ENCODE data around the gene JAGN1. TPM values are rescaled to one million over a fixed set of nuclear protein-coding genes. Genes with fewer than 3 reads are reported as not detected.
"Not testable (repeated sequence)": the region's sequence is repeated elsewhere in the genome, so short reads cannot be mapped to it uniquely, and the experiment has no call there.

Gene JAGN1
- total RNA-seq, 6 experiments from 2014 or later: 23.9 to 28.7 (median 26.5) TPM

DNA sequence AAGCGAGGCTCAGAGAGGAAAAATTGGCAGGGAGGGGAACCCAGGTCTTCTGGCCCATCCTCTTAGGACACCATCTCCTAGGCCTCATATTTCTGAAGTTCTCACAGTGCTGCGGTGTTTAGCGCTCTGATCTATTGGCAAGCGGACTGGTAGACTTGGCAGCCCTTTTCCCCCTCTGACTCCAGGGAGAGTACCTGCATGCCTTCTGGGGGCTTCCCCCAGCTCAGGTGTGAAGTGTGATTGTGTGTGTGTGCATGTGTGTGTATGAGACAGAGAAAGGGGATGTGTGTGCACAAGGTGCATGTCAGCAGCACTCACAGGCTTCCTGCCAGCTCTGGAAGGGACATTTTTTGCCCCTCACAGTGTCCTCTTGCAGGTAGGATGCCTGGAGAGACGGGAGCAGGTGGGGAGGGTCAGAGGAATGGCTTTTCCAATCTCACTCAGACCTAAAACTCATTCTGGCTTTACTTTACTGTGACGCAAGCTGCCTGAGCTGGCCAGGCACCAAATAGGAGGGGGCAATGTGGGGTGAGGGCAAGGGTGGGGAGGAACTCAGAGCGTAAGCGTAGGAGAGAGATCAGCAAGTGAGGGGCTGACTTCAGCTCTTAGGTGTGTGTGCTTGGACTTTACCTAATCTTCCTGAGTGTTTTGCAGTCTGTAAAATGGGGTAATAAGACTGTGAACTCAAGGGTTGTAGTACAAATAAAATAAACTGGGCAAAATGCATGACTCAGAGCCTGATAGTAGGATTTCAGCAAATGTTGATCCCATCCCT is 8.2 kb downstream of the JAGN1 start:
- DNase-seq: no peak
- no peaks in the 10 kb centered on the region; the same call in 1 of the 2 replicates for H3K27me3 Mint-ChIP-seq (ENCODE audit: insufficient read depth)
- H3K4me1 Mint-ChIP-seq (ENCODE audit: low read depth): peaks cover 64% of the 10 kb centered on the region
- TF ChIP-seq, protein P1, sequence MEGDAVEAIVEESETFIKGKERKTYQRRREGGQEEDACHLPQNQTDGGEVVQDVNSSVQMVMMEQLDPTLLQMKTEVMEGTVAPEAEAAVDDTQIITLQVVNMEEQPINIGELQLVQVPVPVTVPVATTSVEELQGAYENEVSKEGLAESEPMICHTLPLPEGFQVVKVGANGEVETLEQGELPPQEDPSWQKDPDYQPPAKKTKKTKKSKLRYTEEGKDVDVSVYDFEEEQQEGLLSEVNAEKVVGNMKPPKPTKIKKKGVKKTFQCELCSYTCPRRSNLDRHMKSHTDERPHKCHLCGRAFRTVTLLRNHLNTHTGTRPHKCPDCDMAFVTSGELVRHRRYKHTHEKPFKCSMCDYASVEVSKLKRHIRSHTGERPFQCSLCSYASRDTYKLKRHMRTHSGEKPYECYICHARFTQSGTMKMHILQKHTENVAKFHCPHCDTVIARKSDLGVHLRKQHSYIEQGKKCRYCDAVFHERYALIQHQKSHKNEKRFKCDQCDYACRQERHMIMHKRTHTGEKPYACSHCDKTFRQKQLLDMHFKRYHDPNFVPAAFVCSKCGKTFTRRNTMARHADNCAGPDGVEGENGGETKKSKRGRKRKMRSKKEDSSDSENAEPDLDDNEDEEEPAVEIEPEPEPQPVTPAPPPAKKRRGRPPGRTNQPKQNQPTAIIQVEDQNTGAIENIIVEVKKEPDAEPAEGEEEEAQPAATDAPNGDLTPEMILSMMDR (IDR thresholded peaks at IDR 0.05): no peak
- peaks cover 21% of the 10 kb centered on the region for H3K36me3 Mint-ChIP-seq (ENCODE audit: low read depth)
- H3K9me3 Mint-ChIP-seq: peaks cover 9% of the 10 kb centered on the region
- no peak overlapping the region for H3K4me3 Mint-ChIP-seq
- H3K27ac Mint-ChIP-seq: peak overlapping the region; percentile 48

DNA sequence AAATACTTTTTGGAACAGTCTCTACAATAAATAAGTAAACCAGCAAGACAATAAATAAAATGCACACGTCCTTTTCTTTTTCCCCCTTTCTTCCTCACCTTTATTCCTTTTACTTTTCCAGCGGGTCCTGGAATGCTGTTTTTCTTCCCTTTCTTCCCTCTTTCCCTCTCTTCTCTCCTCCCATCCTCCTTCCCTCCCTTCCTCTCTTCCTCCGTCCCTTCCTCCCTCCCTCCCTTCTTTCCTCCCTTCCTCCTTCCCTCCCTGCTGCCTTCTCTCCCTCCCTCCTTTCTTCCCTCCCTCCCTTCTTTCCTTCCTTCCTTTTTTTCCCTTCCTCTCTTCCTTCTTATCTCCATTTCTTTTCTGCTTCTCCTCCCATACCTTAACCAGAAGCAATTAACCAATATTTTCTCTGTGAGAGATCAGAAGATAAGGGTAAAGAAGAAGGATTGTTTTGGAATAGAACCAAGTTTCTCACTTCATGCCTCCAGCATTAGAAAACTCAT is 8.9 kb downstream of the JAGN1 start:
- DNase-seq: no peak
- Mint-ChIP-seq H3K27ac (no peak overlapping the region), H3K4me3 (no peak overlapping the region), H3K4me1 (ENCODE audit: low read depth) (peaks cover 62% of the 10 kb centered on the region), H3K36me3 (ENCODE audit: low read depth) (peaks cover 14% of the 10 kb centered on the region), H3K27me3 (ENCODE audit: insufficient read depth) (no peaks in the 10 kb centered on the region; the same call in 1 of the 2 replicates), H3K9me3 (peaks cover 9% of the 10 kb centered on the region)
- TF ChIP-seq, protein P1 (IDR thresholded peaks at IDR 0.05): no peak

DNA sequence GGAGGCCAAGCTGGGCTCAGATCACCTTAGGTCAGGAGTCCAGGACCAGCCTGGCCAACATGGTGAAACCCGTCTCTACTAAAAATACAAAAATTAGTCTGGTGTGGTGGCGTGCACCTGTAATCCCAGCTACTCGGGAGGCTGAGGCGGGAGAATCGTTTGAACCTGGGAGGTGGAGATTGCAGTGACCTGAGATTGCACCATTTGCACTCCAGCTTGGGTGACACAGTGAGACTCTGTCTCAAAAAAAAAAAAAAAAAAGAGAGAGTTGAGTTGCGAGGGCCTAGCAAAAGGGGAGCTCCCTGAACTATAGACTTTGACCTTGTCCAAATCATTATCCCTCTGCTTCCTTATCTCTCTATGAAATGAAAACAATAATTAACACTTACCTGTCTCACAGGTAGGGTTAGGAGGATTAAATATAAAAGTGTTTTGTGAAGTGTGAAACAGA is 10.6 kb downstream of the JAGN1 start:
- DNase-seq; H3K9me3 Mint-ChIP-seq; H3K27ac Mint-ChIP-seq; H3K36me3 Mint-ChIP-seq (ENCODE audit: low read depth); H3K4me3 Mint-ChIP-seq; H3K27me3 Mint-ChIP-seq (ENCODE audit: insufficient read depth): not testable (repeated sequence)
- H3K4me1 Mint-ChIP-seq (ENCODE audit: low read depth): peaks cover 53% of the 10 kb centered on the region

DNA sequence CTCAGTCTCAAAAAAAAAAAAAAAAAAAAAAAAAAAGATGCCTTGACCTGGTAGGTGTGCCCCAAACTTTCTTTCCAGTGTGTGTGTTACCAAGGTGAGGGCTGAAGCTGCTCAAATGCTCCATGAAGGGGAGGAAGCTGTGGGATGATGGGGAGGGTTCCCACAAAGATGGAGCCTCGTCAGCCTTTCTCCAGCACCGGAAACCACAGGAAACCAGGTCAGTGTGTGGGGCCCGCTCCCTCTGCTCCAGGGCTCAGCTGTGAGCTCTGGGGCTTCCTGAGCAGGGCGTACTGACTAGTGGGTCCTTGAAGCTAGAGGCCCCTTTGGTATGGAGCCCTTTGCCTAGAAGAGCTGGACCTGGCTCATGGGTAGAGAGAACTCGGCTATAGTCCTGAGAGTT is 11.6 kb downstream of the JAGN1 start:
- H3K27me3 Mint-ChIP-seq (ENCODE audit: insufficient read depth): no peaks in the 10 kb centered on the region; the same call in 1 of the 2 replicates
- H3K27ac Mint-ChIP-seq: no peak overlapping the region; the same call in 1 of the 2 replicates

DNA sequence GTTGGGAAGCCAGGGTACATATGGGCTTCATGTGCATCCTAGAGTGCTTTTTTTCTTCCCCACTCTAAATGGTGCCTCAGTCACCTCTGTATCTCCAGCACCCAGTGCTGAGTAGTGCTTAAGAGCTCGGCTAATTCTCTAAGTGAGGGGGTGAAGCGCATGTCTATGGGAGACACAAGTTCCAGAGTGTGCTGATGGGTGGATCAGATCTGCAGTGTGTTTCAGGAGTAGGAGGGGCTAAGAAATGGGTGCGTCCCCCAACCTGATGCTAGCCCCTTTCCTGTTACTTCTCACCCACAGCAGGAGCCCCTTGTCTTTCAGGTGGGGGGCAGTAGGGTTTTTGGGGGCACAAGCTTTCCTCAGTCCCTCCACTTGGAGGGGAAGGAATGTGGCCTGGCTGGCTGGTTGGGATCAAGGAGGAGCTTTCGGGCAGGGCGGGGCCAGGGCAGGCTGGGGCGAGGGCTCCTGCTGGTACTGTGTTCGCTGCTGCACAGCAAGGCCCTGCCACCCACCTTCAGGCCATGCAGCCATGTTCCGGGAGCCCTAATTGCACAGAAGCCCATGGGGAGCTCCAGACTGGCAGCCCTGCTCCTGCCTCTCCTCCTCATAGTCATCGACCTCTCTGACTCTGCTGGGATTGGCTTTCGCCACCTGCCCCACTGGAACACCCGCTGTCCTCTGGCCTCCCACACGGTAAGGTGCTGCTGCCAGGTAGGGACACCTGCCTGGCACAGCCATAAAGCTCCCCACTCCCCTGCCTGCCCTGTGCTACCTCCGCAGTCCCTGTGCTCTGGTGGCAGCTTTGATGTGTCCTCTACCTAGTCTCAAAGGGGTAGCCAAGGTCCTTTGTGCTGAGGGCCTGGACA is 12.2 kb downstream of the JAGN1 start, which contains the start of gene IL17RE:
Gene IL17RE (plus strand): TSS at position 477 of the 866 bp plus-strand sequence. CDS start 85 bp downstream, at position 562.
- H3K9me3 Mint-ChIP-seq: no peaks in the 10 kb centered on the region
- peak within 1 kb of the TSS; percentile 75 for H3K27ac Mint-ChIP-seq
- peaks cover 42% of the 10 kb centered on the region for H3K4me1 Mint-ChIP-seq (ENCODE audit: low read depth)
- no peak for DNase-seq
- H3K36me3 Mint-ChIP-seq (ENCODE audit: low read depth): no peaks in the 10 kb centered on the region
- no peaks in the 10 kb centered on the region; the same call in 1 of the 2 replicates for H3K27me3 Mint-ChIP-seq (ENCODE audit: insufficient read depth)
- H3K4me3 Mint-ChIP-seq: peak within 1 kb of the TSS; percentile 56
- TF ChIP-seq, protein P1 (IDR thresholded peaks at IDR 0.05): no peak

More for the DNA sequence above, 11.6 kb downstream of the JAGN1 start:
- H3K4me3 Mint-ChIP-seq: no peak overlapping the region
- H3K9me3 Mint-ChIP-seq: no peaks in the 10 kb centered on the region
- H3K4me1 Mint-ChIP-seq (ENCODE audit: low read depth): peaks cover 48% of the 10 kb centered on the region
- TF ChIP-seq, protein P1 (IDR thresholded peaks at IDR 0.05): no peak
- DNase-seq: no peak
- H3K36me3 Mint-ChIP-seq (ENCODE audit: low read depth): no peaks in the 10 kb centered on the region

Data from HFFc6 (cell line).